ENCODE measurements around the gene ZMYND8. TPM values are rescaled to one million over a fixed set of nuclear protein-coding genes. Genes with fewer than 3 reads are reported as not detected.

The ZMYND8 gene
- total RNA-seq, 1 experiment from 2014 or later, result 29.0 TPM

GRCh38 chr20:47361057-47361915 lies 4.8 kb upstream of the ZMYND8 start:
- Histone ChIP-seq H3K9ac (ENCODE audit: low read length) (peak overlapping the region; percentile 84), H3K4me2 (ENCODE audit: low read length) (peak overlapping the region; percentile 89), H2AFZ (ENCODE audit: low read depth, low read length, poor library complexity, severe bottlenecking) (peak overlapping the region; percentile 84), H3K4me3 (replicated peaks in 1 of 2; ENCODE audit: low read depth in 1 of 2, low read length in 2 of 2) (peak overlapping the region in 1 of 2 experiments; percentile 54; a peak in 2 of 4 replicates), H3K27ac (ENCODE audit: low read depth, low read length) (peak overlapping the region; percentile 98), H3K9me2 (ENCODE audit: insufficient read depth) (no peaks in the 10 kb centered on the region), H3K9me3 (ENCODE audit: control insufficient read depth in 1 of 2, insufficient read depth in 1 of 2, low read depth in 1 of 2, low read length in 2 of 2) (no peaks in the 10 kb centered on the region), H3K4me1 (ENCODE audit: control insufficient read depth in 1 of 2, insufficient read depth in 2 of 2, low read length in 2 of 2) (peaks cover 59 to 61% of the 10 kb centered on the region in 2 experiments), H3K36me3 (ENCODE audit: control insufficient read depth in 1 of 2, insufficient read depth in 2 of 2, low read length in 2 of 2) (no peaks in the 10 kb centered on the region), H3K79me2 (ENCODE audit: insufficient read depth, low read length) (0 out of 2 replicates have a peak, but pooled peaks cover 3% of the 10 kb centered on the region), H3K27me3 (ENCODE audit: insufficient read depth, low read length) (no peaks in the 10 kb centered on the region), H4K20me1 (ENCODE audit: insufficient read depth) (no peaks in the 10 kb centered on the region)
- POLR2A ChIA-PET, result interaction anchor here (0.8 to 6.1 kb wide), 8 partner anchors 8 to 44 kb away, joined by 3 to 65 read pairs (median 4); no protein-coding TSS in a partner anchor
- RAD21 ChIA-PET (ENCODE audit: low non-redundant PET in 1 of 2, low total read pairs in 2 of 2, uncharacterized antibody in 2 of 2, unreplicated experiment in 2 of 2), result interaction anchor here (0.8 to 0.9 kb wide), 2 partner anchors 22 to 88 kb away, joined by 3 to 4 read pairs; no protein-coding TSS in a partner anchor
- intact Hi-C loops (cut with micrococcal nuclease), result loop anchor here (2.0 kb wide), 1 partner anchor 42 kb away; no protein-coding TSS in a partner anchor
- no peak for TF ChIP-seq SIN3A (IDR thresholded peaks at IDR 0.05; ENCODE audit: low read depth)
- TF ChIP-seq ZNF274 (IDR thresholded peaks at IDR 0.05; ENCODE audit: low read depth, low read length), result no peak
- no peak for TF ChIP-seq FOSL1 (IDR thresholded peaks at IDR 0.05; ENCODE audit: low read depth)
- no peak for TF ChIP-seq ATF3 (IDR thresholded peaks at IDR 0.05)
- TF ChIP-seq REST (IDR thresholded peaks at IDR 0.05; ENCODE audit: low read depth), result no peak
- TF ChIP-seq TCF7L2 (IDR thresholded peaks at IDR 0.05; ENCODE audit: borderline replicate concordance, extremely low read depth, insufficient read depth, insufficient read length), result no peak
- TF ChIP-seq ZFX (IDR thresholded peaks at IDR 0.05), result no peak
- no peak for TF ChIP-seq SP1 (IDR thresholded peaks at IDR 0.05; ENCODE audit: low read depth)
- TF ChIP-seq SRF (IDR thresholded peaks at IDR 0.05; ENCODE audit: low read depth), result no peak
- TF ChIP-seq CEBPB (IDR thresholded peaks at IDR 0.05; ENCODE audit: low read depth), result no peak
- no peak for TF ChIP-seq YY1 (IDR thresholded peaks at IDR 0.05; ENCODE audit: extremely low read depth, insufficient replicate concordance, low read depth, low read length)
- no peak for TF ChIP-seq POLR2AphosphoS5 (IDR thresholded peaks at IDR 0.05; ENCODE audit: low read depth, low read length)
- no peak for TF ChIP-seq JUND (IDR thresholded peaks at IDR 0.05)
- TF ChIP-seq RAD21 (IDR thresholded peaks at IDR 0.05; ENCODE audit: low read depth), result no peak
- no peak for TF ChIP-seq ZBTB33 (IDR thresholded peaks at IDR 0.05; ENCODE audit: extremely low read depth, insufficient replicate concordance, low read length)
- TSS peak; percentile 25 for BruUV-seq (replicated peaks)
- no peak for DNase-seq (ENCODE audit: low read depth, low spot score)
- ATAC-seq, result no peak
- CTCF ChIA-PET, result interaction anchor here (1.3 kb wide), 1 partner anchor 23 kb away, joined by 9 read pairs; no protein-coding TSS in a partner anchor

Measured in HCT116 (cell line).